A549 (cell line): Measurements from ENCODE around the gene CRYGB. TPM values are rescaled to one million over a fixed set of nuclear protein-coding genes. Genes with fewer than 3 reads are reported as not detected.

Experiments
- ATAC-seq, 2 experiments: fragments of 200-7000 bp in 1 of 2; fragments of >200 bp in 1 of 2; cut with Nextera tagmentation in 1 of 2; cut with Tn5 transposase in 1 of 2; 3 replicates each; pipeline versions ENCODE4 v1.8.0 to v1.9.1; 2018 to 2020; ENCODE audit warnings: mild to moderate bottlenecking in 1 of 2, moderate library complexity in 1 of 2
- CTCF ChIA-PET: fragments of 300-600 bp; sonication (Branson Sonifier 250); formaldehyde crosslinking; extraction: SDS; loops from one replicate; lab custom pipeline; 2021; ENCODE audit warnings: antibody characterized with exemption, inconsistent platforms; lab: Yijun Ruan, JAX
- POLR2A ChIA-PET: fragments of 350-600 bp; formaldehyde crosslinking; extraction: SDS; loops from one replicate; lab custom pipeline; 2021; ENCODE audit warnings: antibody characterized with exemption, inconsistent platforms; lab: Yijun Ruan, JAX
- DNase-seq, 2 experiments: peaks; one replicate each; pipeline versions ENCODE4 v3.0.0 to v3.0.0-alpha.2; 2011 to 2016; ENCODE audit warnings: low read depth in 1 of 2, low spot score in 1 of 2
- FAIRE-seq: peaks from 2 replicates; lab custom pipeline; 2011; peaks lifted over from hg19 to GRCh38; lab: Jason Lieb, UNC
- H3K27ac ChIP-seq, 2 experiments: fragments of >200 bp; sonication (Bioruptor Twin); formaldehyde crosslinking; 3 replicates each; pipeline ENCODE4 v1.5.1; 2016 to 2017
- H3K4me1 ChIP-seq: fragments of >200 bp; sonication (Bioruptor Twin); formaldehyde crosslinking; 3 replicates; pipeline ENCODE4 v1.6.1; 2016
- H3K4me2 ChIP-seq: fragments of >200 bp; sonication (Bioruptor Twin); formaldehyde crosslinking; 3 replicates; pipeline ENCODE4 v1.6.1; 2016
- H3K4me3 ChIP-seq: fragments of >200 bp; sonication (Bioruptor Twin); formaldehyde crosslinking; 3 replicates; pipeline ENCODE4 v1.5.1; 2016
- H3K9me3 ChIP-seq: fragments of >200 bp; sonication (Bioruptor Twin); formaldehyde crosslinking; 3 replicates; pipeline ENCODE4 v1.6.1; 2016
- ATOH8 ChIP-seq: fragments of 250-450 bp; sonication (Bioruptor Pico); IDR thresholded peaks from 2 replicates; pipeline ENCODE4 v1.5.0; 2020; ENCODE audit warnings: low read depth, mild to moderate bottlenecking, moderate library complexity
- BCL3 ChIP-seq: fragments of >200 bp; sonication (Bioruptor Twin); formaldehyde crosslinking; IDR thresholded peaks from 3 replicates; pipeline ENCODE4 v1.6.1; 2016
- CEBPB ChIP-seq, 2 experiments: fragments of >200 bp in 1 of 2; sonication (Bioruptor Twin) in 1 of 2; formaldehyde crosslinking in 1 of 2; IDR thresholded peaks; 2 replicates each; pipeline ENCODE4 v1.6.1; 2012 to 2016
- CHD4 ChIP-seq: fragments of 200-600 bp; sonication (generic); IDR thresholded peaks from 2 replicates; pipeline ENCODE4 v1.6.1; 2016; ENCODE audit warnings: antibody characterized with exemption, mild to moderate bottlenecking, borderline replicate concordance
- EHF ChIP-seq: fragments of 250-450 bp; sonication (Bioruptor Pico); IDR thresholded peaks from 2 replicates; pipeline ENCODE4 v1.5.0; 2020; ENCODE audit warnings: mild to moderate bottlenecking
- EHMT2 ChIP-seq: fragments of 200-600 bp; sonication (generic); IDR thresholded peaks from 2 replicates; pipeline ENCODE4 v1.6.1; 2016; ENCODE audit warnings: antibody characterized with exemption, low read depth, mild to moderate bottlenecking, moderate library complexity
- ESRRA ChIP-seq: fragments of 150-350 bp; IDR thresholded peaks from 2 replicates; pipeline ENCODE4 v1.6.1; 2014; ENCODE audit warnings: mild to moderate bottlenecking, low read length, borderline replicate concordance
- FOSB ChIP-seq: fragments of 250-450 bp; sonication (Bioruptor Pico); IDR thresholded peaks from 2 replicates; pipeline ENCODE4 v1.5.0; 2020; ENCODE audit warnings: mild to moderate bottlenecking, moderate library complexity
- GATA3 ChIP-seq: IDR thresholded peaks from 2 replicates; pipeline ENCODE4 v1.6.1; 2012; ENCODE audit warnings: borderline replicate concordance
- HDAC2 ChIP-seq: fragments of 200-600 bp; sonication (generic); IDR thresholded peaks from 2 replicates; pipeline ENCODE4 v1.6.1; 2016
- HOXA7 ChIP-seq: fragments of 250-450 bp; sonication (Bioruptor Pico); IDR thresholded peaks from 2 replicates; pipeline ENCODE4 v1.5.0; 2020; ENCODE audit warnings: mild to moderate bottlenecking, moderate library complexity
- HOXB5 ChIP-seq: fragments of 250-450 bp; sonication (Bioruptor Pico); IDR thresholded peaks from 2 replicates; pipeline ENCODE4 v1.5.0; 2020; ENCODE audit warnings: mild to moderate bottlenecking, moderate library complexity
- JUNB ChIP-seq: fragments of >200 bp; sonication (Bioruptor Twin); formaldehyde crosslinking; IDR thresholded peaks from 2 replicates; pipeline ENCODE4 v1.6.1; 2016
- MAZ ChIP-seq: fragments of 150-350 bp; IDR thresholded peaks from 2 replicates; pipeline ENCODE4 v1.6.1; 2014; ENCODE audit warnings: antibody characterized with exemption, low read depth, low read length, borderline replicate concordance
- NFE2L2 ChIP-seq: fragments of 150-350 bp; conservative IDR thresholded peaks from 2 replicates; pipeline ENCODE4 v1.6.1; 2014; ENCODE audit warnings: low read length
- NPAS2 ChIP-seq: fragments of 250-450 bp; sonication (Bioruptor Pico); IDR thresholded peaks from 2 replicates; pipeline ENCODE4 v1.8.0; 2022; ENCODE audit warnings: mild to moderate bottlenecking, moderate library complexity, borderline replicate concordance
- PHF8 ChIP-seq: fragments of 200-600 bp; sonication (generic); IDR thresholded peaks from 2 replicates; pipeline ENCODE4 v1.6.1; 2016; ENCODE audit warnings: low read depth, mild to moderate bottlenecking, antibody characterized with exemption, moderate library complexity, borderline replicate concordance
- POLR2A ChIP-seq: IDR thresholded peaks from 2 replicates; pipeline ENCODE4 v1.6.1; 2012; ENCODE audit warnings: mild to moderate bottlenecking, low read length
- RFX5 ChIP-seq: fragments of 450-650 bp; IDR thresholded peaks from 2 replicates; pipeline ENCODE4 v1.7.1; 2014; ENCODE audit warnings: antibody characterized with exemption, mild to moderate bottlenecking, moderate library complexity
- RNF2 ChIP-seq: fragments of 200-600 bp; sonication (generic); IDR thresholded peaks from 2 replicates; pipeline ENCODE4 v1.6.1; 2016; ENCODE audit warnings: low read depth, mild to moderate bottlenecking, antibody characterized with exemption, moderate library complexity, borderline replicate concordance
- SMC3 ChIP-seq: fragments of >200 bp; sonication (Bioruptor Twin); formaldehyde crosslinking; IDR thresholded peaks from 3 replicates; pipeline ENCODE4 v1.6.1; 2018; ENCODE audit warnings: inconsistent platforms
- TP53 ChIP-seq: fragments of 250-450 bp; sonication (Bioruptor Pico); IDR thresholded peaks from 2 replicates; pipeline ENCODE4 v1.5.0; 2021; ENCODE audit warnings: mild to moderate bottlenecking, moderate library complexity
- ZC3H11A ChIP-seq: fragments of 450-650 bp; IDR thresholded peaks from 2 replicates; pipeline ENCODE4 v1.6.1; 2014; ENCODE audit warnings: antibody characterized with exemption, mild to moderate bottlenecking
- ZFP36 ChIP-seq: fragments of 450-650 bp; IDR thresholded peaks from 2 replicates; pipeline ENCODE4 v1.6.1; 2014; ENCODE audit warnings: borderline replicate concordance; ENCODE audit not compliant: partially characterized antibody
- ZNF302 ChIP-seq: fragments of 250-450 bp; sonication (Bioruptor Pico); IDR thresholded peaks from 2 replicates; pipeline ENCODE4 v1.9.0; 2021; ENCODE audit warnings: inconsistent platforms, mild to moderate bottlenecking, moderate library complexity
- ZSCAN20 ChIP-seq: fragments of 250-450 bp; sonication (Bioruptor Pico); IDR thresholded peaks from 2 replicates; pipeline ENCODE4 v1.8.0; 2022; ENCODE audit warnings: mild to moderate bottlenecking, moderate library complexity
- WGBS: methylation state at CpG from one replicate; pipeline ENCODE4 v1.1.6; 2017; ENCODE audit errors: missing lambda C conversion rate; 5-methylcytosine and 5-hydroxymethylcytosine counted together
- polyA minus RNA-seq: library from RNA; depleted of rRNA, polyadenylated mRNA; stranded (reverse); fragments of >200 nt; gene quantifications from 2 replicates; pipeline ENCODE4 v1.2.3, GENCODE V29; 2011; rRNA and poly(A)+ RNA removed
- polyA plus RNA-seq, 4 experiments: library from polyadenylated mRNA; depleted of rRNA in 3 of 4; stranded (reverse); fragments of >200 nt; fragmentation: RNase III in 1 of 4; extraction: RNeasy Plus Mini Kit Qiagen cat#74134 plus additional on column Dnase treatment in 1 of 4; gene quantifications; 2 replicates in 3 of 4; 3 replicates in 1 of 4; pipeline ENCODE4 v1.2.3, GENCODE V29; 2011 to 2017

CRYGB gene
- polyA plus RNA-seq (2011; rRNA removed) (not detected in 2 replicates), polyA plus RNA-seq (2017; fragmentation: RNase III; extraction: RNeasy Plus Mini Kit Qiagen cat#74134 plus additional on column Dnase treatment) (not detected in 3 replicates), polyA minus RNA-seq (not detected in 2 replicates)
- not detected in 2 replicates for polyA plus RNA-seq (2012; cell fraction: cytosol; rRNA removed)
- polyA plus RNA-seq (2012; cell fraction: nucleus; rRNA removed) = not detected in 2 replicates

GRCh38 chr2:208146006-208146405 lies at the start of gene CRYGB:
Gene CRYGB, minus strand, starts transcription at chr2:208146158. Its CDS starts 38 bp downstream, at chr2:208146120.
- no peak for FAIRE-seq
- POLR2A ChIA-PET = no interaction called here

GRCh38 chr2:208195531-208195930 lies 49.6 kb upstream of the CRYGB start:
- Histone ChIP-seq H3K27ac (no peak overlapping the region), H3K4me3 (no peak overlapping the region), H3K4me2 (no peak overlapping the region), H3K9me3 (no peaks in the 10 kb centered on the region), H3K4me1 (no peaks in the 10 kb centered on the region)
- DNase-seq (no peak), FAIRE-seq (no peak), ATAC-seq (no peak)
- CTCF ChIA-PET = no interaction called here
- POLR2A ChIA-PET = no interaction called here
- TF ChIP-seq EHMT2 (no peak), TP53 (CRISPR knock-in tag) (no peak), JUNB (no peak), NPAS2 (CRISPR knock-in tag) (no peak)
- 66% methylated on average over 3 of the region's 3 CpGs for WGBS

More at GRCh38 chr2:208146006-208146405, at the start of gene CRYGB:
- ATAC-seq (no peak), DNase-seq (no peak)
- Histone ChIP-seq H3K4me3 (no peak within 1 kb of the TSS), H3K4me1 (no peaks in the 10 kb centered on the region), H3K4me2 (no peak within 1 kb of the TSS), H3K27ac (no peak within 1 kb of the TSS), H3K9me3 (no peaks in the 10 kb centered on the region)
- WGBS = 71% methylated on average over 6 of the region's 6 CpGs
- TF ChIP-seq MAZ (no peak), ATOH8 (CRISPR knock-in tag) (no peak), FOSB (CRISPR knock-in tag) (no peak), CHD4 (no peak), ESRRA (no peak), SMC3 (no peak), ZSCAN20 (CRISPR knock-in tag) (no peak)
- CTCF ChIA-PET = no interaction called here

- Histone ChIP-seq H3K27ac (no peak overlapping the region), H3K9me3 (no peaks in the 10 kb centered on the region), H3K4me3 (no peak overlapping the region), H3K4me2 (no peak overlapping the region), H3K4me1 (no peaks in the 10 kb centered on the region)
- DNase-seq = no peak
- no peak for ATAC-seq
- no peak for TF ChIP-seq HOXA7 (CRISPR knock-in tag)
- TF ChIP-seq GATA3 = no peak
- no peak for TF ChIP-seq EHF
- TF ChIP-seq FOSB (CRISPR knock-in tag) = no peak
- TF ChIP-seq ZNF302 (CRISPR knock-in tag) = no peak
- TF ChIP-seq RNF2 = no peak
- no peak for TF ChIP-seq NFE2L2
- no peak for TF ChIP-seq BCL3
- TF ChIP-seq POLR2A = no peak
- no peak for TF ChIP-seq CEBPB (IDR thresholded peaks at IDR 0.05)
- TF ChIP-seq MAZ = no peak
- no peak for TF ChIP-seq TP53 (CRISPR knock-in tag)
- TF ChIP-seq CHD4 = no peak
- TF ChIP-seq ZFP36 = no peak
- no peak for TF ChIP-seq HOXB5 (CRISPR knock-in tag)
- no peak for TF ChIP-seq PHF8
- TF ChIP-seq SMC3 = no peak
- no peak for TF ChIP-seq HDAC2
- TF ChIP-seq ZC3H11A = no peak
- no peak for TF ChIP-seq RFX5
- 55% methylated on average over 8 of the region's 8 CpGs for whole genome bisulfite sequencing
- CTCF ChIA-PET = no interaction called here
- POLR2A ChIA-PET = no interaction called here
- FAIRE-seq = no peak
Observed at GRCh38 chr2:208192611-208193236, 46.8 kb upstream of the CRYGB start.
